ENCODE results near the gene PIP4K2A. TPM values are rescaled to one million over a fixed set of nuclear protein-coding genes. Genes with fewer than 3 reads are reported as not detected.
"Not testable (repeated sequence)": the region's sequence is repeated elsewhere in the genome, so short reads cannot be mapped to it uniquely, and the experiment has no call there.

PIP4K2A gene
- total RNA-seq, 1 donor from 2014 or later = 34.9 TPM

- H3K27me3 ChIP-seq = no peaks in the 10 kb centered on the region
- no peaks in the 10 kb centered on the region for H3K36me3 ChIP-seq
- H3K4me3 ChIP-seq = no peak overlapping the region
- H3K4me1 ChIP-seq = no peaks in the 10 kb centered on the region
- H3K27ac ChIP-seq = no peak overlapping the region
- intact Hi-C loops (cut with DNase I) = no loop called here
- TF ChIP-seq CTCF (IDR thresholded peaks at IDR 0.05) = no peak
- H3K9me3 ChIP-seq = no peaks in the 10 kb centered on the region
- no peak for DNase-seq (ENCODE audit: low spot score in 2 of 2)
Measured at GRCh38 chr10:22723783-22724182, 9.4 kb upstream of the PIP4K2A start.

GRCh38 chr10:22723343-22723779 lies 9.0 kb upstream of the PIP4K2A start:
- Histone ChIP-seq H3K9me3 (no peaks in the 10 kb centered on the region), H3K36me3 (no peaks in the 10 kb centered on the region), H3K27me3 (no peaks in the 10 kb centered on the region), H3K4me3 (no peak overlapping the region), H3K27ac (no peak overlapping the region), H3K4me1 (no peaks in the 10 kb centered on the region)
- no peak for TF ChIP-seq CTCF (IDR thresholded peaks at IDR 0.05)
- intact Hi-C loops (cut with DNase I) = no loop called here
- DNase-seq (ENCODE audit: low spot score in 2 of 2) = no peak

- Histone ChIP-seq H3K9me3 (no peaks in the 10 kb centered on the region), H3K4me1 (no peaks in the 10 kb centered on the region), H3K4me3 (no peak overlapping the region), H3K36me3 (no peaks in the 10 kb centered on the region), H3K27ac (no peak overlapping the region), H3K27me3 (no peaks in the 10 kb centered on the region)
- no peak for DNase-seq (ENCODE audit: low spot score in 2 of 2)
- intact Hi-C loops (cut with DNase I) = no loop called here
- TF ChIP-seq CTCF (IDR thresholded peaks at IDR 0.05) = no peak
Measured at GRCh38 chr10:22722626-22723169, 8.3 kb upstream of the PIP4K2A start.

- intact Hi-C loops (cut with DNase I) = no loop called here
- no peak for DNase-seq (ENCODE audit: low spot score in 2 of 2)
- no peak for TF ChIP-seq CTCF (IDR thresholded peaks at IDR 0.05)
- Histone ChIP-seq H3K9me3 (no peaks in the 10 kb centered on the region), H3K27me3 (no peaks in the 10 kb centered on the region), H3K27ac (no peak overlapping the region), H3K4me3 (no peak overlapping the region), H3K4me1 (no peaks in the 10 kb centered on the region), H3K36me3 (no peaks in the 10 kb centered on the region)
Measured at GRCh38 chr10:22720667-22721066, 6.3 kb upstream of the PIP4K2A start.

DNA sequence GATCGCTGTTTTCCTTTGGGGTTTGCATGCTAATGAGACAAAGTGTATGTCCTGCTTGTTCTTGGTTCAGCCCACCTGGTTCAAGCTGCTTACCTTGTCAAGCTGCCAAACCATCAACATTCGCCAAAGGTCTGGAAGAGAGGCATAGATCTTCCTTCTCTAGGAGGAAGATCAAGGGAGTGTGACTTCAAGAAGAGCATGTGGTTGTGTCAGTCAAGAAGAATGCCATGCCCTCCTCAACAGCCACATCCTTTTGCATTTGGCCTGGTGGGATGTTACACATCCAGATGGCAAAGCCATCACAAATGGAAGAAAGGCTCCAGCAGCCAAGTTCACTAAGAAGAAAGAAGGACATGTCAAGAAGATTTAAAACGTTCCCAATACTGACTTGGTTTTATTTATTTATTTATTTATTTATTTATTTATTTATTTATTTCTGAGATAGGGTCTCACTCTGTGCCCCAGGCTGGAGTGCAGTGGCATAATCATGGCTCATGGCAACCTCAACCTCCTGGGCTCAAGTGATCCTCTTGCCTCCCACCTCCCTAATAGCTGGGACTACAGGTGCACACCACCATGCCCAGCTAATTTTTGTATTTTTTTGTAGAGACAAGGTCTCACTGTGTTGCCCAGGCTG lies 5.1 kb upstream of the PIP4K2A start:
- H3K27me3 ChIP-seq = no peaks in the 10 kb centered on the region
- no peak for DNase-seq (ENCODE audit: low spot score in 2 of 2)
- no peak for TF ChIP-seq CTCF (IDR thresholded peaks at IDR 0.05)
- no peaks in the 10 kb centered on the region for H3K4me1 ChIP-seq
- intact Hi-C loops (cut with DNase I) = loop anchor here (10.0 kb wide), 1 partner anchor 465 kb away; no protein-coding TSS in a partner anchor
- no peak overlapping the region for H3K27ac ChIP-seq
- H3K4me3 ChIP-seq = no peak overlapping the region
- H3K36me3 ChIP-seq = no peaks in the 10 kb centered on the region
- H3K9me3 ChIP-seq = no peaks in the 10 kb centered on the region

DNA sequence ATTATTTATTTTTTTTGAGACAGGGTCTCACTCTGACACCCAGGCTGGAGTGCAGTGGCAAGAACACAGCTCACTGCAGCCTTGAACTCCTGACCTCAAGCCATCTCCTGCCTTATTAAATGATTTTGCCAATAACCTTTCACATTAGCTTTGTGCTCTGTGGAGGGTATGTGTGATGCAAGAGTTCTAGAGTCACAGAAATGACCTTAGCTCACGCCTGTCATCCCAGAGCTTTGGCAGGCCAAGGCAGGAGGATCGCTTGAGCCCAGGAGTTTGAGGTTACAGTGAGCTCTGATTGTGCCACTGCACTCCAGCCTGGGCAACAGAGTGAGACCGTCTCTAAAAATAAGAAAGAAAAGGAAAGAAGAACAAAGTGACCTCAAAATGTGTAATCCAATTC lies 4.3 kb upstream of the PIP4K2A start:
- H3K27me3 ChIP-seq; H3K36me3 ChIP-seq; H3K9me3 ChIP-seq; H3K4me3 ChIP-seq; DNase-seq (ENCODE audit: low spot score in 2 of 2); H3K4me1 ChIP-seq; H3K27ac ChIP-seq: not testable (repeated sequence)
- intact Hi-C loops (cut with DNase I) = loop anchor here (10.0 kb wide), 1 partner anchor 464 kb away; no protein-coding TSS in a partner anchor
